NCI-H774 (cell line): ENCODE measurements around the gene ACACB.
A peak's percentile ranks its signal among the peaks of the same experiment; 100 is the strongest.

Source experiments
- DNase-seq: peaks from one replicate; lab custom pipeline; 2025; lab: John Stamatoyannopoulos, UW

ACACB gene

DNA sequence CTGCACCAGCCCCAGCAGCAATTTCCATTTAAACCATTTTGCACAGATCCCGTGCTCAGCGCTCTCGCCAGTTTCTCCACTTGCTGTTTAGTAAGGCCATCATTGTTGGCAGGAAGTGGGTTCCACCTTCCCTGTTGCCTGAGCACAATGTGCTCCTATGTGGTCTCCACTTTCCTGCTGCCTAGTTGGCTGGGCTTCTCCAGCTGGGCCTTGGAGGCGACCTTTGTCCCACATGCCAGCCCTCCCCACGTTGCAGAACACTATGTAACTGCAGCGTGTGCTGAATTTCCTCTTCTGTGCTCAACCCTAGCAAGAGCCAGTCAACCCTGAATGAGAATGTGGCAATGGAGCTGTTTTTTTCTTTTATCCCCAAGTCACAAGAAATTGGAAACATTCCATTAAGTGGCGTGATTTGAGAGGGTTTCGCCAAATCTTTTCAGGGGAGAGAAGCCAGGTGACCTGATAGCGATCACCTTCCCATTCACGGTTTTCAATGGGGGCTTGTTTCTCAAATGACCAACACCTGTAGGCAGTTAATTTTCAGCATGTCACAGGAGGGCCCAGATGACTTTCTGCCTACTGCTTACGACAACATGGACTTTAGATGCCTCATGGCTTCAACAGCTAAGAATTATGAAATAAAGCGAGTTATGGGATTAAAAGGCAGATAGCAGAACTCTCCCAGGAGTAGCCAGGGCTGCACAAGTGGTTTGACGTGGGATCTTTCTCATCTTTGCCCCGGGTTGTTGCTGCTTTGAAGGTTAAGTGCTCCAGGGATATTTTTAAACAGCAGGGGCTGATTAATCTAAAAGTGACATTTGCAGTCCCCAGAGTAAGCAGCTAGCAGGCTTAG, at the start of gene ACACB:
ACACB (plus strand) TSS at position 830 of the 853 bp plus-strand sequence. CDS start 22,819 bp downstream, outside the sequence.
- no peak for DNase-seq

DNA sequence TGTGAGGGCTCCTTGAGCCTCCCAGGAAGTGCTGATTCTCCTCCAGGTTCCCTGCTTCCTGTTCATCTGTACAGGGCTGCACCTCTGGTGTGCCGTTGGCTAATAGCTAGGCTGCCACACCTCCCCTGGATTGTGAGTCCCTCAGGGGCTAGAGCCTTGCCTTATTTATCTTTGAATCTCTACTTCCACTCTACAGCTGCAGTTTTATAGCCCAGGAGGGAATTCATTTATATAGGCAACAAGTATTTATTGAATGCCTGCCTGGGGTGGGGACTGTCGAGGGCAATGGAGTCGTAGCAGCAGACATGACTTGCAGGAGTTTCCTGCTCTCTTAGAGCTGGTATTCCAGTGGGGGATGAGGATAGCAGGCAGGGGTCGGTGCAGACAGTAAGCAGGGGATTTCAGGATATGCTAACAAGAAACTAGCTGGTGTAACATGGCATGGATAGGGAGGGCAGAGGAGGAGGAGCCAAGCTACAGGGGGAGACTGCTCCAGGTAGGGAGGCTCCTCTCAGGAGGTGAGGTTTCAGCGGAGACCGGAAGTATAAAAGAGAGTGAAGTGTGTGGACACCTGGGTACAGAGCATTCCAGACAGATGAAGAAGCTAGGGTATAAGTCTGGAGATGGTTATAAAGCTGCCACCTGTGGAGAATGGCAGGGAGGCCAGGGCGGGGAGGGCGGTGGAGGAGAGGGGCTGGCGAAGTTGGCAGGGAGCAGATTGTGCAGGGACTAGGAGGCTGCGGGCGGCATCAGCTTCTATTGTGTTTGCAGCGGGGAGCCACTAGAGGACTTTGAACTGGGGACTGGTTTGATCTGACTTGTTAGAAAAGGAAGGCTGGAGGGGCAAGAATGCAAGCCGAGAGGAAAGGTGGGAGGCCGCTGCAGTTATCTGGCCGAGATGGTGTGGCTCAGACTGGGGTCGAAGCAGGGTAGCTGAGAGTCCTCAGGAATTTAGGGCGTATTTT, 46.8 kb upstream of the ACACB start:
- no peak for DNase-seq

GRCh38 chr12:109074866-109075265, 41.5 kb upstream of the ACACB start:
- no peak for DNase-seq

DNA sequence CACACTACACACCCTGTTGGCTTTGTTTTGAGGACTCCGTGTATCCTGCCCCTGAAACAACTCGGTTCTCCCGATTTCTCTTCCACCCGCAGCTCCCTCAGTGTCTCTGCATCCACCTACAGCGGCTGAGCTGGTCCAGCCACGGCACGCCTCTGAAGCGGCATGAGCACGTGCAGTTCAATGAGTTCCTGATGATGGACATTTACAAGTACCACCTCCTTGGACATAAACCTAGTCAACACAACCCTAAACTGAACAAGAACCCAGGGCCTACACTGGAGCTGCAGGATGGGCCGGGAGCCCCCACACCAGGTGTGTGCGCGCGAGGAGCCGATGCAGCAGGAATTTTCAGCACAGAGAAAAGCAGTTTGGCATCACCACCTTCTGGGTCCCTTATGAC, 33.6 kb upstream of the ACACB start:
- no peak for DNase-seq

DNA sequence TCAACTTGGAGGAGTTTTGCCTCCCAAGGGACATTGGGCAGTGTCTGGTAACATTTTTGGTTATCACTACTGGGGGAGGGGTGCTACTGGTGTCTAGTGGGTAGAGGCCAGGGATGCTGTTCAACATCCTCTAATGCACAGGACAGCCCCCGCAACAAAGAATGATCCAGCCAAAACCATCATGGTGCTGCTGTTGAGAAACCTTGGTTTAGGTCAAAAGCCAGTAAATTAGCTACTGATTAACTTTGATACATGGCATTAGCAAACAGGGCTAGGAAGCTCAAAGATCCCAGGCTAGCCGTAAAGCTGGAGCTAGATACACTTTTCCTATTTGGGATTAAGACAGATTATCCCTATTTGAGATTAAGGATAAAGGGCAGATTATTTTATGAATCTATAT, 32.0 kb upstream of the ACACB start:
- DNase-seq: no peak

DNA sequence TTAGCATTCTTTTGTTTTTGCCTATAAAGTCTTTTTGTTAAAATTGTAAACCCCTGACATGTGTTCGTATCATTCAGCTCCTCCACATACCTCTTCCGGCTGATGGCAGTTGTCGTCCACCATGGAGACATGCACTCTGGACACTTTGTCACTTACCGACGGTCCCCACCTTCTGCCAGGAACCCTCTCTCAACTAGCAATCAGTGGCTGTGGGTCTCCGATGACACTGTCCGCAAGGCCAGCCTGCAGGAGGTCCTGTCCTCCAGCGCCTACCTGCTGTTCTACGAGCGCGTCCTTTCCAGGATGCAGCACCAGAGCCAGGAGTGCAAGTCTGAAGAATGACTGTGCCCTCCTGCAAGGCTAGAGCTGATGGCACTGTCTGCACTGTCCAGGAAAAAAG, 30.8 kb upstream of the ACACB start:
- DNase-seq: no peak

DNA sequence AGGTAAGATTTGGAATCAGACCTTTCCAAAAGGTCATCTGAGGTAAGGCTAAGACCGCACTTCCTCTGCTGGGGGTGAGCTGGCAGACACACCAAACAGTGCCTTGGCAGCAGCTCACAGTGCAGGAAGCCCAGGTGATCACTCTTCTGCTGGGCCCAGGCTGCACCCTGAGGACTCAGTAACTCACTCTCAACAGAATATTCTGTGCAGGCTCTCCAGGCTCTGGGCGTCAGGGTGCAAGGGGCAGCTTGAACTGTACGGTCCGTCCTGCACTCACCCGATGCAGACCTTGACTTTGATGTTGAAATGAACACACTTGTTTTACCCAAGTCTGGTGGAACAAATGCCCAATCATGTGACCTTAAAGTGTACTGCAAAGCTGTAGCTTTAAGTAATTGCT, 29.1 kb upstream of the ACACB start:
- DNase-seq: no peak

DNA sequence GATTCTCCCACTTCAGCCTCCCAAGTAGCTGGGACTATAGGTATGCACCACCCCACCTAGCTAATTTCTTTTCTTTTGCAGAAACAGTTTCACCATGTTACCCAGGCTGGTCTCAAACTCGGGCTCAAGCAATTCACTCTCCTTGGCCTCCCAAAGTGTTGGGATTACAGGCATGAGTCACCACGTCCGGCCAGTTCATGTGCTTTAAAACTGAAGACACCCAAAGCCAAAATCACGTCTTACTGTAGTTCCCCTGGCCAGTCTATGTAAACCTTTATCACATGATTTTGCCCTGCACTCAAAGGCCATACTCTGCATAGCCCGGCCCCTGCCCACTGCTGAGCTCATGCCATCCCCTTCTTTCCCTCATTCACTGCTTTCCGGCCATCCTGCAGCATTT, 27.6 kb upstream of the ACACB start:
- no peak for DNase-seq

DNA sequence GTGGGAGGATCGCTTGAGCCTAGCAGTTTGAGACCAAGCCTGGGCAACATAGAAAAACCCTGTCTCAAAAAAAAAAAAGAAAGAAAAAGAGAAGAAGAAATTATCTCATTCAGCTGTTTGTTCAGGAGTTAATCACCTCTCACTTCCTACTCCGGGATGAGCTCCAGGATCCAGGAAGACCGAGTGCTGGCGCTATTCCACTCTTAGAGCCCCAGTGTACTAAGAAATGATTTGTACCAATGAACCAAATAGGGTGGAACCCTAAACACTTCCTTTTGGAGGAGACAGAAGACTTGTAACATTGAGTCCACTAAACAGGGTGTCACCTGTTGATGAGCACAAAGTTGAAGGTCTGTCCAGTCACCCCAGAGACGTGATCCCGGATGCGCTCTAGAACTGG, 26.7 kb upstream of the ACACB start:
- no peak for DNase-seq

DNA sequence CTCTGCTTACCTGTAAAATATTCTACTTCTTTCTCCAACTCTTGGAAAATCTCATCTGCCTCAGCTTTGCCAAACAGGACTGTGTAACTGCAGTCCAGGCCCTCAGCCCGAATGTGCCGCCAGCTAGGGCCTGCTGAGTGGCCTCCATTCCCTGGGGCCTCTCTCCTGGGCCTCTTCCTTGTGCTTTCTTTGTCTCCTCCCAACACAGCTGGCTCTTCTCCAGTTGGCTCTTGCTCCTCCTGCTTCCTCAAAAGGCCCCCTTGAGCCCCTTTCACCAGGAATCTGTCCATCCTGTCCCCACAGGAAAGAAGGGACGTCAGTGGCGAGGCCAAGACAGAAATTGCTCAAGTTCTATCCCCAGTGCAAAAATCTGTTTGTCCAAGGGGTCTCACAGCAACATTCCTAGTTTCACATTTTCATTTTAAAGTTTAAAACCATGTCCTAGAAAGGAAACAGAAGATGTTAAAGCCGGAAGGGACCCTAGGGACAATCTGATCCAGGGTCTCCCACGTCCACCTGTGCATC, 23.8 kb upstream of the ACACB start:
- DNase-seq: no peak

- peak; percentile 96 for DNase-seq
Observed at GRCh38 chr12:109093022-109093918, 23.1 kb upstream of the ACACB start, which contains the start of gene ALKBH2. Gene ALKBH2 (minus strand): TSS chr12:109093472. CDS start chr12:109092786, 686 bp downstream.

DNA sequence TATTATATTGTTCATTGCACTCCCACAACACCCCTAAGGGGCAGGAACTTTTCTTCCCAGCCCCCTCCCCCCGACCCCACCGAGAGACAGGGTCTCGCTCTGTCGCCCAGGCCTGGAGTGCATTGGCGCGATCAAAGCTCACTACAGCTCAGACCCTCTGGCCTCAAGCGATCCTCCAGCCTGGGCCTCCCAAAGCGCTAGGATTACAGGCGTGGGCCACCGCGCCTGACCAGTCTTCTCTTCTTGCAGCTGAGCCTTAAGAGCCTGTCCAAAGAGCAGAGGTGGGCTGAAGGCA, 19.3 kb upstream of the ACACB start:
- DNase-seq: no peak

GRCh38 chr12:109097435-109098182, 18.8 kb upstream of the ACACB start, which contains the start of gene UNG:
Gene UNG (plus strand): TSS chr12:109097597. CDS start chr12:109097680, 83 bp downstream.
- peak; percentile 98 for DNase-seq

GRCh38 chr12:109098183-109098604, 18.2 kb upstream of the ACACB start:
- no peak for DNase-seq

- no peak for DNase-seq
Observed at GRCh38 chr12:109098651-109099050, 17.7 kb upstream of the ACACB start.

- DNase-seq: no peak
Observed at GRCh38 chr12:109099431-109100020, 16.9 kb upstream of the ACACB start.

- no peak for DNase-seq
Observed at GRCh38 chr12:109100741-109101140, 15.6 kb upstream of the ACACB start.

- no peak for DNase-seq
Observed at GRCh38 chr12:109102491-109102890, 13.9 kb upstream of the ACACB start.

DNA sequence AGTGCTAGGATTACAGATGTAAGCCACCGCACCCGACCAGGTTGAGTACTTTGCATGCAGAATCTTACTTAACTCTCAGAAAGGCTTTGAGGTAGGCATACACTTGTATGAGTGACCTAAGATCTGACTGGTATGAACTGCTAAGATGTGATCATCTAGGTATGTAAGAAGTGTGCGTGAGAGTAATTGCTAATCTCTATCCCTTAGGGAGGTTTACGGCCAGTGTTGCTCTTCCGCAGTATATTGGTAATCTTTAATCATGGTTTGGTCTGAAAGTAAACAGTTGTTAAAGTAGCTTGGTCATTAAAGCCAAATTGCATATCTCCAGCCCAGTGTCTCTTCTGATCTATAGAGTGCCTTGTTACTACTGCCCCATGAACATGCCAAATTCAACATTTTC, 11.2 kb upstream of the ACACB start:
- DNase-seq: no peak

DNA sequence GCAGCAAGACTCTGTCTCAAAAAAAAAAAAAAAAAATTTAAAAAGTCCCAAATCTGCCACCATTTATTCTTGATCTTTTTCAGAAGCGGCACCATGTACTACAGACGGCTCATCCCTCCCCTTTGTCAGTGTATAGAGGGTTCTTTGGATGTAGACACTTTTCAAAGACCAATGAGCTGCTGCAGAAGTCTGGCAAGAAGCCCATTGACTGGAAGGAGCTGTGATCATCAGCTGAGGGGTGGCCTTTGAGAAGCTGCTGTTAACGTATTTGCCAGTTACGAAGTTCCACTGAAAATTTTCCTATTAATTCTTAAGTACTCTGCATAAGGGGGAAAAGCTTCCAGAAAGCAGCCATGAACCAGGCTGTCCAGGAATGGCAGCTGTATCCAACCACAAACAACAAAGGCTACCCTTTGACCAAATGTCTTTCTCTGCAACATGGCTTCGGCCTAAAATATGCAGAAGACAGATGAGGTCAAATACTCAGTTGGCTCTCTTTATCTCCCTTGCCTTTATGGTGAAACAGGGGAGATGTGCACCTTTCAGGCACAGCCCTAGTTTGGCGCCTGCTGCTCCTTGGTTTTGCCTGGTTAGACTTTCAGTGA, 6.5 kb upstream of the ACACB start:
- DNase-seq: no peak
